A549 (cell line): ENCODE results near the gene C12orf54. TPM values are rescaled to one million over a fixed set of nuclear protein-coding genes. Genes with fewer than 3 reads are reported as not detected.
"Not testable (repeated sequence)": the region's sequence is repeated elsewhere in the genome, so short reads cannot be mapped to it uniquely, and the experiment has no call there.

ENCODE experiments used
- ATAC-seq, 2 experiments: fragments of 200-7000 bp in 1 of 2; fragments of >200 bp in 1 of 2; cut with Nextera tagmentation in 1 of 2; cut with Tn5 transposase in 1 of 2; 3 replicates each; pipeline versions ENCODE4 v1.8.0 to v1.9.1; 2018 to 2020; ENCODE audit warnings: mild to moderate bottlenecking in 1 of 2, moderate library complexity in 1 of 2
- CTCF ChIA-PET: fragments of 300-600 bp; sonication (Branson Sonifier 250); formaldehyde crosslinking; extraction: SDS; loops from one replicate; lab custom pipeline; 2021; ENCODE audit warnings: antibody characterized with exemption, inconsistent platforms; lab: Yijun Ruan, JAX
- POLR2A ChIA-PET: fragments of 350-600 bp; formaldehyde crosslinking; extraction: SDS; loops from one replicate; lab custom pipeline; 2021; ENCODE audit warnings: antibody characterized with exemption, inconsistent platforms; lab: Yijun Ruan, JAX
- DNase-seq, 2 experiments: peaks; one replicate each; pipeline versions ENCODE4 v3.0.0 to v3.0.0-alpha.2; 2011 to 2016; ENCODE audit warnings: low read depth in 1 of 2, low spot score in 1 of 2
- FAIRE-seq: peaks from 2 replicates; lab custom pipeline; 2011; peaks lifted over from hg19 to GRCh38; lab: Jason Lieb, UNC
- H3K27ac ChIP-seq, 2 experiments: fragments of >200 bp; sonication (Bioruptor Twin); formaldehyde crosslinking; 3 replicates each; pipeline ENCODE4 v1.5.1; 2016 to 2017
- H3K4me1 ChIP-seq: fragments of >200 bp; sonication (Bioruptor Twin); formaldehyde crosslinking; 3 replicates; pipeline ENCODE4 v1.6.1; 2016
- H3K4me2 ChIP-seq: fragments of >200 bp; sonication (Bioruptor Twin); formaldehyde crosslinking; 3 replicates; pipeline ENCODE4 v1.6.1; 2016
- H3K4me3 ChIP-seq: fragments of >200 bp; sonication (Bioruptor Twin); formaldehyde crosslinking; 3 replicates; pipeline ENCODE4 v1.5.1; 2016
- H3K9me3 ChIP-seq: fragments of >200 bp; sonication (Bioruptor Twin); formaldehyde crosslinking; 3 replicates; pipeline ENCODE4 v1.6.1; 2016
- BHLHE40 ChIP-seq: IDR thresholded peaks from 2 replicates; pipeline ENCODE4 v1.6.1; 2012; ENCODE audit warnings: low read depth, low read length, inconsistent platforms
- CEBPB ChIP-seq, 2 experiments: fragments of >200 bp in 1 of 2; sonication (Bioruptor Twin) in 1 of 2; formaldehyde crosslinking in 1 of 2; IDR thresholded peaks; 2 replicates each; pipeline ENCODE4 v1.6.1; 2012 to 2016
- CHD4 ChIP-seq: fragments of 200-600 bp; sonication (generic); IDR thresholded peaks from 2 replicates; pipeline ENCODE4 v1.6.1; 2016; ENCODE audit warnings: antibody characterized with exemption, mild to moderate bottlenecking, borderline replicate concordance
- EHF ChIP-seq: fragments of 250-450 bp; sonication (Bioruptor Pico); IDR thresholded peaks from 2 replicates; pipeline ENCODE4 v1.5.0; 2020; ENCODE audit warnings: mild to moderate bottlenecking
- EHMT2 ChIP-seq: fragments of 200-600 bp; sonication (generic); IDR thresholded peaks from 2 replicates; pipeline ENCODE4 v1.6.1; 2016; ENCODE audit warnings: antibody characterized with exemption, low read depth, mild to moderate bottlenecking, moderate library complexity
- ESRRA ChIP-seq: fragments of 150-350 bp; IDR thresholded peaks from 2 replicates; pipeline ENCODE4 v1.6.1; 2014; ENCODE audit warnings: mild to moderate bottlenecking, low read length, borderline replicate concordance
- FOSB ChIP-seq: fragments of 250-450 bp; sonication (Bioruptor Pico); IDR thresholded peaks from 2 replicates; pipeline ENCODE4 v1.5.0; 2020; ENCODE audit warnings: mild to moderate bottlenecking, moderate library complexity
- GATA3 ChIP-seq: IDR thresholded peaks from 2 replicates; pipeline ENCODE4 v1.6.1; 2012; ENCODE audit warnings: borderline replicate concordance
- HDAC2 ChIP-seq: fragments of 200-600 bp; sonication (generic); IDR thresholded peaks from 2 replicates; pipeline ENCODE4 v1.6.1; 2016
- HEYL ChIP-seq: fragments of 250-450 bp; sonication (Bioruptor Pico); IDR thresholded peaks from 2 replicates; pipeline ENCODE4 v1.8.0; 2021; ENCODE audit warnings: mild to moderate bottlenecking, moderate library complexity
- JUN ChIP-seq, 2 experiments: fragments of >200 bp; sonication (Bioruptor Twin); formaldehyde crosslinking; IDR thresholded peaks; 2 replicates in 1 of 2; 3 replicates in 1 of 2; pipeline ENCODE4 v1.6.1; 2016 to 2017
- JUNB ChIP-seq: fragments of >200 bp; sonication (Bioruptor Twin); formaldehyde crosslinking; IDR thresholded peaks from 2 replicates; pipeline ENCODE4 v1.6.1; 2016
- KDM5A ChIP-seq: fragments of 200-600 bp; sonication (generic); IDR thresholded peaks from 2 replicates; pipeline ENCODE4 v1.6.1; 2016; ENCODE audit warnings: antibody characterized with exemption, mild to moderate bottlenecking
- MYC ChIP-seq: IDR thresholded peaks from 2 replicates; pipeline ENCODE4 v1.6.1; 2012; ENCODE audit warnings: mild to moderate bottlenecking, inconsistent platforms, low read length, improper control_type of control experiment, borderline replicate concordance
- NR3C1 ChIP-seq: fragments of >200 bp; sonication (Bioruptor Twin); formaldehyde crosslinking; IDR thresholded peaks from 3 replicates; pipeline ENCODE4 v1.6.1; 2017
- RAD21 ChIP-seq, 2 experiments: fragments of >200 bp in 1 of 2; sonication (Bioruptor Twin) in 1 of 2; formaldehyde crosslinking in 1 of 2; IDR thresholded peaks in 1 of 2; conservative IDR thresholded peaks in 1 of 2; 2 replicates in 1 of 2; 3 replicates in 1 of 2; pipeline ENCODE4 v1.6.1; 2012 to 2018; ENCODE audit warnings: inconsistent platforms in 1 of 2
- RCOR1 ChIP-seq: fragments of 150-350 bp; IDR thresholded peaks from 2 replicates; pipeline ENCODE4 v1.6.1; 2014; ENCODE audit warnings: antibody characterized with exemption, low read length, low read depth
- SREBF2 ChIP-seq: fragments of 450-650 bp; IDR thresholded peaks from 2 replicates; pipeline ENCODE4 v1.6.1; 2014; ENCODE audit warnings: mild to moderate bottlenecking, moderate library complexity
- TFCP2L1 ChIP-seq: fragments of 250-450 bp; sonication (Bioruptor Pico); IDR thresholded peaks from 2 replicates; pipeline ENCODE4 v1.5.0; 2021; ENCODE audit warnings: mild to moderate bottlenecking
- ZFP36 ChIP-seq: fragments of 450-650 bp; IDR thresholded peaks from 2 replicates; pipeline ENCODE4 v1.6.1; 2014; ENCODE audit warnings: borderline replicate concordance; ENCODE audit not compliant: partially characterized antibody
- ZNF302 ChIP-seq: fragments of 250-450 bp; sonication (Bioruptor Pico); IDR thresholded peaks from 2 replicates; pipeline ENCODE4 v1.9.0; 2021; ENCODE audit warnings: inconsistent platforms, mild to moderate bottlenecking, moderate library complexity
- WGBS: methylation state at CpG from one replicate; pipeline ENCODE4 v1.1.6; 2017; ENCODE audit errors: missing lambda C conversion rate; 5-methylcytosine and 5-hydroxymethylcytosine counted together
- polyA minus RNA-seq: library from RNA; depleted of rRNA, polyadenylated mRNA; stranded (reverse); fragments of >200 nt; gene quantifications from 2 replicates; pipeline ENCODE4 v1.2.3, GENCODE V29; 2011; rRNA and poly(A)+ RNA removed
- polyA plus RNA-seq, 4 experiments: library from polyadenylated mRNA; depleted of rRNA in 3 of 4; stranded (reverse); fragments of >200 nt; fragmentation: RNase III in 1 of 4; extraction: RNeasy Plus Mini Kit Qiagen cat#74134 plus additional on column Dnase treatment in 1 of 4; gene quantifications; 2 replicates in 3 of 4; 3 replicates in 1 of 4; pipeline ENCODE4 v1.2.3, GENCODE V29; 2011 to 2017
- TF ChIP-seq, protein P1 (sequence below): fragments of 200-600 bp; sonication (generic); IDR thresholded peaks from 2 replicates; pipeline ENCODE4 v1.6.1; 2016; ENCODE audit warnings: antibody characterized with exemption, mild to moderate bottlenecking, moderate library complexity
- TF ChIP-seq, protein P2 (sequence below): fragments of >200 bp; sonication (Bioruptor Twin); formaldehyde crosslinking; IDR thresholded peaks from 3 replicates; pipeline ENCODE4 v1.5.1; 2016
- TF ChIP-seq, protein P3 (sequence below): fragments of 250-450 bp; sonication (Bioruptor Pico); IDR thresholded peaks from 2 replicates; pipeline ENCODE4 v1.5.0; 2020; ENCODE audit warnings: low read depth, mild to moderate bottlenecking, moderate library complexity
- TF ChIP-seq, protein P4 (sequence below): IDR thresholded peaks from 2 replicates; pipeline ENCODE4 v1.6.1; 2012; ENCODE audit warnings: low read depth, borderline replicate concordance

C12orf54 gene
- polyA plus RNA-seq (2011; rRNA removed) (not detected in 2 replicates), polyA plus RNA-seq (2017; fragmentation: RNase III; extraction: RNeasy Plus Mini Kit Qiagen cat#74134 plus additional on column Dnase treatment) (not detected in 3 replicates), polyA minus RNA-seq (not detected in 2 replicates)
- polyA plus RNA-seq (2012; cell fraction: cytosol; rRNA removed): not detected in 2 replicates
- not detected in 2 replicates for polyA plus RNA-seq (2012; cell fraction: nucleus; rRNA removed)

DNA sequence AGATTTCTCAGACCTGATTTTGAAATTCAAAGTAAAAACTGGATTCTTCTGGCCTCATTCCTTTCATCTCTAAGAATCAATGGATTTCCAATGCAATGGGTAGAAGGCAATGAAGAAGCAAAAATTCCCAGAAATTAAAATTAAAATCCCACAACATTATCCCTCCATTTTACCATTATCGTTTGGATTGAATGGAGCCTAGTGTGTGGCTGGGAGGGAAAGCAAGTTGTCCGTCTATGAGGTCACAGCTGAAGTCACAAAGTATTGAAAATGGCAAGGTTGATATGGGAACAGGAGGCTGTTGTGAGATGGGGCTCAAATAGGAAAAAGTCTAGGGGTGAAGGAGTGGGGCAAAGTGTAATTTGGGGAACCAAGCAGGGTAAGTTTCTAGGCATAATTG, at the start of gene C12orf54:
C12orf54 (plus strand) TSS at position 301 of the 400 bp plus-strand sequence. CDS start 799 bp downstream, outside the sequence.
- CTCF ChIA-PET: interaction anchor here (0.6 kb wide), 1 partner anchor 644 kb away, joined by 5 read pairs; no protein-coding TSS in a partner anchor
- no peaks in the 10 kb centered on the region for H3K4me1 ChIP-seq
- H3K4me3 ChIP-seq: no peak within 1 kb of the TSS
- POLR2A ChIA-PET: no interaction called here
- ATAC-seq (no peak), FAIRE-seq (no peak), DNase-seq (no peak)
- H3K9me3 ChIP-seq: no peaks in the 10 kb centered on the region
- WGBS: 15% methylated on average over 2 of the region's 2 CpGs
- H3K27ac ChIP-seq: no peak within 1 kb of the TSS
- no peak for TF ChIP-seq CHD4
- TF ChIP-seq JUN (IDR thresholded peaks at IDR 0.05): no peak
- TF ChIP-seq KDM5A: no peak
- no peak for TF ChIP-seq ZNF302 (CRISPR knock-in tag)
- TF ChIP-seq SREBF2: no peak
- TF ChIP-seq RAD21 (conservative IDR thresholded peaks at IDR 0.05 in 1 of 2, IDR thresholded peaks at IDR 0.05 in 1 of 2): no peak
- no peak for TF ChIP-seq EHMT2
- TF ChIP-seq BHLHE40: no peak
- no peak for TF ChIP-seq MYC
- no peak within 1 kb of the TSS for H3K4me2 ChIP-seq

DNA sequence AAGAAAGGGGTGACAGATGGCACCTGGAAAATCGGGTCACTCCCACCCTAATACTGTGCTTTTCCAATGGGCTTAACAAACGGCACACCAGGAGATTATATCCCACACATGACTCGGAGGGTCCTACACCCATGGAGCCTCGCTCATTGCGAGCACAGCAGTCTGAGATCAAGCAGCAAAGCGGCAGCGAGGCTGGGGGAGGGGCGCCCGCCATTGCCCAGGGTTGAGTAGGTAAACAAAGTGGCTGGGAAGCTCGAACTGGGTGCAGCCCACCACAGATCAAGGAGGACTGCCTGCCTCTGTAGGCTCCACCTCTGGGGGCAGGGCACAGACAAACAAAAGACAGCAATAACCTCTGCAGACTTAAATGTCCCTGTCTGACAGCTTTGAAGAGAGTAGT, 48.3 kb upstream of the C12orf54 start:
- H3K9me3 ChIP-seq, DNase-seq, CTCF ChIA-PET, H3K4me2 ChIP-seq, H3K27ac ChIP-seq, ATAC-seq, POLR2A ChIA-PET, H3K4me1 ChIP-seq, H3K4me3 ChIP-seq, FAIRE-seq: not testable (repeated sequence)
- WGBS: 3% methylated on average over 6 of the region's 10 CpGs

DNA sequence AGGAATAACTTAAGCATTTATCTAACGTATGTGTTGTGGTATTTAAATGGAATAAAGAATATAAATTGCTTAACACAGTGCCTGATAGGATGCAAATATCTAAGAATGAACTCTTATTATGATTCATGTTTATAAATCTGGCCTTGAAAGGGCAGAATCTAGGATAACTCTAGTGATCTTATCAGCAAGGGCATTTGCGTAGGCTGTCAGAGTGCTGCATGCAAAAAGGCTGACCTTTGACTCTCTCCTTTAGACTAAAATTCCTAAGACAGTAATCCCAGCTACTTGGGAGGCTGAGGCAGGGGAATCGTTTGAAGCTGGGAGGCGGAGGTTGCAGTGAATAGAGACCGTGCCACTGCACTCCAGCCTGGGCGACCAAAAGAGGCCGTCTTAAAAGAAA, 41.2 kb upstream of the C12orf54 start:
- no peaks in the 10 kb centered on the region for H3K9me3 ChIP-seq
- no peak overlapping the region for H3K4me3 ChIP-seq
- FAIRE-seq (no peak), ATAC-seq (no peak), DNase-seq (no peak)
- no peak overlapping the region for H3K4me2 ChIP-seq
- ChIA-PET CTCF (no interaction called here), POLR2A (no interaction called here)
- no peaks in the 10 kb centered on the region for H3K4me1 ChIP-seq
- 51% methylated on average over 7 of the region's 7 CpGs for WGBS
- TF ChIP-seq EHF (CRISPR knock-in tag) (no peak), RCOR1 (no peak), MYC (no peak), GATA3 (no peak), HDAC2 (no peak), FOSB (no peak), EHMT2 (no peak), CEBPB (IDR thresholded peaks at IDR 0.05) (no peak), JUNB (no peak), ESRRA (no peak), NR3C1 (no peak), KDM5A (no peak), BHLHE40 (no peak), TFCP2L1 (CRISPR knock-in tag) (no peak), HEYL (no peak), ZFP36 (no peak)
- TF ChIP-seq, protein P1, sequence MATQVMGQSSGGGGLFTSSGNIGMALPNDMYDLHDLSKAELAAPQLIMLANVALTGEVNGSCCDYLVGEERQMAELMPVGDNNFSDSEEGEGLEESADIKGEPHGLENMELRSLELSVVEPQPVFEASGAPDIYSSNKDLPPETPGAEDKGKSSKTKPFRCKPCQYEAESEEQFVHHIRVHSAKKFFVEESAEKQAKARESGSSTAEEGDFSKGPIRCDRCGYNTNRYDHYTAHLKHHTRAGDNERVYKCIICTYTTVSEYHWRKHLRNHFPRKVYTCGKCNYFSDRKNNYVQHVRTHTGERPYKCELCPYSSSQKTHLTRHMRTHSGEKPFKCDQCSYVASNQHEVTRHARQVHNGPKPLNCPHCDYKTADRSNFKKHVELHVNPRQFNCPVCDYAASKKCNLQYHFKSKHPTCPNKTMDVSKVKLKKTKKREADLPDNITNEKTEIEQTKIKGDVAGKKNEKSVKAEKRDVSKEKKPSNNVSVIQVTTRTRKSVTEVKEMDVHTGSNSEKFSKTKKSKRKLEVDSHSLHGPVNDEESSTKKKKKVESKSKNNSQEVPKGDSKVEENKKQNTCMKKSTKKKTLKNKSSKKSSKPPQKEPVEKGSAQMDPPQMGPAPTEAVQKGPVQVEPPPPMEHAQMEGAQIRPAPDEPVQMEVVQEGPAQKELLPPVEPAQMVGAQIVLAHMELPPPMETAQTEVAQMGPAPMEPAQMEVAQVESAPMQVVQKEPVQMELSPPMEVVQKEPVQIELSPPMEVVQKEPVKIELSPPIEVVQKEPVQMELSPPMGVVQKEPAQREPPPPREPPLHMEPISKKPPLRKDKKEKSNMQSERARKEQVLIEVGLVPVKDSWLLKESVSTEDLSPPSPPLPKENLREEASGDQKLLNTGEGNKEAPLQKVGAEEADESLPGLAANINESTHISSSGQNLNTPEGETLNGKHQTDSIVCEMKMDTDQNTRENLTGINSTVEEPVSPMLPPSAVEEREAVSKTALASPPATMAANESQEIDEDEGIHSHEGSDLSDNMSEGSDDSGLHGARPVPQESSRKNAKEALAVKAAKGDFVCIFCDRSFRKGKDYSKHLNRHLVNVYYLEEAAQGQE: no peak
- TF ChIP-seq, protein P2, sequence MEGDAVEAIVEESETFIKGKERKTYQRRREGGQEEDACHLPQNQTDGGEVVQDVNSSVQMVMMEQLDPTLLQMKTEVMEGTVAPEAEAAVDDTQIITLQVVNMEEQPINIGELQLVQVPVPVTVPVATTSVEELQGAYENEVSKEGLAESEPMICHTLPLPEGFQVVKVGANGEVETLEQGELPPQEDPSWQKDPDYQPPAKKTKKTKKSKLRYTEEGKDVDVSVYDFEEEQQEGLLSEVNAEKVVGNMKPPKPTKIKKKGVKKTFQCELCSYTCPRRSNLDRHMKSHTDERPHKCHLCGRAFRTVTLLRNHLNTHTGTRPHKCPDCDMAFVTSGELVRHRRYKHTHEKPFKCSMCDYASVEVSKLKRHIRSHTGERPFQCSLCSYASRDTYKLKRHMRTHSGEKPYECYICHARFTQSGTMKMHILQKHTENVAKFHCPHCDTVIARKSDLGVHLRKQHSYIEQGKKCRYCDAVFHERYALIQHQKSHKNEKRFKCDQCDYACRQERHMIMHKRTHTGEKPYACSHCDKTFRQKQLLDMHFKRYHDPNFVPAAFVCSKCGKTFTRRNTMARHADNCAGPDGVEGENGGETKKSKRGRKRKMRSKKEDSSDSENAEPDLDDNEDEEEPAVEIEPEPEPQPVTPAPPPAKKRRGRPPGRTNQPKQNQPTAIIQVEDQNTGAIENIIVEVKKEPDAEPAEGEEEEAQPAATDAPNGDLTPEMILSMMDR: no peak
- TF ChIP-seq, protein P3, sequence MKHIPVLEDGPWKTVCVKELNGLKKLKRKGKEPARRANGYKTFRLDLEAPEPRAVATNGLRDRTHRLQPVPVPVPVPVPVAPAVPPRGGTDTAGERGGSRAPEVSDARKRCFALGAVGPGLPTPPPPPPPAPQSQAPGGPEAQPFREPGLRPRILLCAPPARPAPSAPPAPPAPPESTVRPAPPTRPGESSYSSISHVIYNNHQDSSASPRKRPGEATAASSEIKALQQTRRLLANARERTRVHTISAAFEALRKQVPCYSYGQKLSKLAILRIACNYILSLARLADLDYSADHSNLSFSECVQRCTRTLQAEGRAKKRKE: no peak
- TF ChIP-seq, protein P4, sequence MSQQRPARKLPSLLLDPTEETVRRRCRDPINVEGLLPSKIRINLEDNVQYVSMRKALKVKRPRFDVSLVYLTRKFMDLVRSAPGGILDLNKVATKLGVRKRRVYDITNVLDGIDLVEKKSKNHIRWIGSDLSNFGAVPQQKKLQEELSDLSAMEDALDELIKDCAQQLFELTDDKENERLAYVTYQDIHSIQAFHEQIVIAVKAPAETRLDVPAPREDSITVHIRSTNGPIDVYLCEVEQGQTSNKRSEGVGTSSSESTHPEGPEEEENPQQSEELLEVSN: no peak
- H3K27ac ChIP-seq: no peak overlapping the region
